HG03159 (cell line): ENCODE data around the gene PRSS53.
A peak's percentile ranks its signal among the peaks of the same experiment; 100 is the strongest.

Experiments used
- ATAC-seq: cut with Tn5 transposase; IDR thresholded peaks from one replicate; pipeline ENCODE4 v1.9.1; 2021; ENCODE audit warnings: mild to moderate bottlenecking, moderate library complexity; ENCODE audit not compliant: unreplicated experiment

Gene PRSS53

GRCh38 chr16:31055613-31056012, 33.1 kb downstream of the PRSS53 start:
- no peak for ATAC-seq

DNA sequence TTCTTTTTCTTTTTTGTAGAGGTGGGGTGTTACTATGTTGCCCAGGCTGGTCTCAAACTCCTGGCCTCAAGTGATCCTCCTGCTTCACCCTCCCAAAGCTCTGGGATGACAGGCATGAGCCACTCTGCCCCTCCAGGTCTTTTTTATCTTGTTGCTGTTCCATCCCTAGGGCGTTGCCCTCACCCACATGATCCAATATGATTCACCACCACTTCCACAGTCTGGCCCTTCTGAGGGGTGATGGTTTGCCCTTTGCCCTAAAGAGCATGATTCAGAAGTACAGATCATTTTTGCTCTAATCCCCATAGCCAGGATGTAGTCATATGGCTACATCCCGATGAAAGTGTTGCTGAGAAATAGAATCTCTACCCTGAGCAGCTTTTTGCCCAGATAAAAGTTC, 36.6 kb downstream of the PRSS53 start:
- no peak for ATAC-seq

DNA sequence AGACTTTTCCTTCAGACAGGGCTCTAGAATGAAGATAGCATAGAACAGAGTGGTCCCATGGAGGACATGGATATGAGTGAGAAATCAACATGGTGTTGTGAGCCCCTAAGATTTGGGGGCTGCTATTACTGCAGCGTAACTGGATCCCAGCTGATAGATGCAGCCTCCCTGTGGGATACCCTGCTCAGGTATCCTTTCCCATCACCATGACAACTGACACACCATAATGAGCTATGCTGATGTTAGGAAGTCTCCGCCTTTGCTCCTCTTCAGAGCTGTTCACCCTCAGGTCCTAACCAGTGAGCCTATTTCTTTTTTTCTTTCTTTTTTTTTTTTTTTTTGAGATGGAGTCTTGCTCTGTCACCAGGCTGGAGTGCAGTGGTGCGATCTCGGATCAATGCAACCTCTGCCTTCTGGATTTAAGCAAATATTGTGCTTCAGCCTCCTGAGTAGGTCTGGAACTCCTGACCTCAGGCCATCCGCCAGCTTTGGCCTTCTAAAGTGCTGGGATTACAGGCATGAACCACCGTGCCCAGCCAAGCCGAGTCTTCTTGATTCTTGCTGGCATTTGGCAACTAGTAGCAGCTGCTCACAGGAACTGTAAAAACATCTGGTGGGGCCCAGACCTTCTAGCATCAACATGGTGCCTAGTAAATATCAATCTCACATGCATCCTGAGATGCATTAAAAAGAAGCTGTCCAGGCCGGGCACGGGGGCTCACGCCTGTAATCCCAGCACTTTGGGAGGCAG, 38.3 kb downstream of the PRSS53 start:
- ATAC-seq, result no peak

DNA sequence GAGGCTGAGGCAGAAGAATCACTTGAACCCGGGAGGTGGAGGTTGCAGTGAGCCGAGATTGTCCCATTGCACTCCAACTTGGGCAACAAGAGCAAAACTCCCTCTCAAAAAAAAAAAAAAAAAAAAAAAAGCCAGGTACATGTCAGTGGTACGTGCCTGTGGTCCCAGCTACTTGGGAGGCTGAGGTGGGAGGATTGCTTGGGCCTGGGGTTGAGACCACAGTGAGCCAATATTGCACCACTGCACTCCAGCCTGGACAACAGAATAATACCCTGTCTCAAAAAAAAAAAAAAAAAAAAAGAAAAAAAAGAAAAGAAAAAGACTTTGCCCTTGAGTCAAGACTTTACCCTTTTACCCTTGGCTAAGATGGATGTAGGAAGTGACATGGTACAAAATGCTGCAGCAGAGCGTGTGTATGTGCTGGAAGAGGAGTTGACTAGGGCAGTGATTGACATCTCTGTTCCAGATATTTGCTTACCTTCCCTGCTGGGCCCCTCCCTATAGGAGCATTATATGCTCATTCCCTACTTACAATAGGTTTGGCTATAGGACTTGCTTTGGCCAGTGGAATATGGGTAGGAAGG, 44.8 kb downstream of the PRSS53 start:
- no peak for ATAC-seq

- ATAC-seq, result no peak
Measured at GRCh38 chr16:31043352-31043751, 45.4 kb downstream of the PRSS53 start.

DNA sequence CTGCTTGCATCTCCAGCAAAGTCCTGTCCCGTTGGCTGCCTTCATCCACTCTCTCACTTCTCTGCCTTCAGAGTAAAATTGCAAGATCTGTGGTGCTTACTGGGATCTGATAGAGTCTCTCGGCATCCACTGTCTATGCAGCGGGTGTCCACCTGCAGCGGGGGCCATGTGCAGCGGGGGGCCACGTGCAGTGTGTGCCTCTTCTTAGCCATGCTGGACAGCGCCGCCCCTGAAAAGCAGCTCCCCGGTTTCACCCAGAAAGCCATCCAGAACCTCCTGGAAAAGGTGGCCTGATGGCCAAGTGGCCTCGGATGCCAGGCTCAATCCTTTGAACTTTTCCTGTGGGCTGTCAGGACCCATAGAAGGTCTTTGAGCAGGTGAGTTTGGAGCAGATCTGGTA, 45.9 kb downstream of the PRSS53 start:
- ATAC-seq, result no peak

GRCh38 chr16:31038993-31039392, 49.8 kb downstream of the PRSS53 start:
- no peak for ATAC-seq

DNA sequence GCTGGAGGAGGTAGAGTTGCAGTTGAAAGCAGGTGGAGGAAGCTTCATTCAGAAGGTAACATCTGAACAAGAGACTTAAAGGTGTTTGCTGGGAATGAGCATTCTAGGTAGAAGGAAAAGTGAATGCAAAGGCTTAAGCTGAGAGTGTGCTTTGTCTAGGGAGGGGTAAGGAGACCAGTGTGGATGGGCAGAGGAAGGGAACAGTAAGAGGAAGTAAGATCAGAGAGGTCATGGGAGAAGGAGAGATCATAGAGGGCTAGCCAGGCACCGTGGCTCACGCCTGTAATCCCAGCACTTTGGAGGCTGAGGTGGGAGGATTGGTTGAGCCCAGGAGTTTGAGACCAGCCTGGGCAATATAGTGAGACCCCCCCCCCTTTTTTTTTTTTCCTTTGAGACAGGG, 52.1 kb downstream of the PRSS53 start:
- no peak for ATAC-seq

- ATAC-seq, result peak; percentile 53
Measured at GRCh38 chr16:31033709-31034492, 54.8 kb downstream of the PRSS53 start.
